Fibroblast of lung (primary cell): ENCODE data around the gene ANKRD13A.

Experiments used
- EZH2 ChIP-seq: IDR thresholded peaks from 2 replicates; pipeline ENCODE4 v1.5.1; 2012; ENCODE audit warnings: low read length, control low read depth, mild to moderate bottlenecking; ENCODE audit errors: missing control alignments
- TF ChIP-seq, protein P1 (sequence below), 2 donors: IDR thresholded peaks in 1 of 2; conservative IDR thresholded peaks in 1 of 2; 1 replicate in 1 of 2; 2 replicates in 1 of 2; pipeline ENCODE4 v1.5.1; 2011 to 2012; ENCODE audit warnings: low read length in 2 of 2, control low read depth in 1 of 2, inconsistent platforms in 1 of 2, low read depth in 1 of 2, mild to moderate bottlenecking in 1 of 2

DNA sequence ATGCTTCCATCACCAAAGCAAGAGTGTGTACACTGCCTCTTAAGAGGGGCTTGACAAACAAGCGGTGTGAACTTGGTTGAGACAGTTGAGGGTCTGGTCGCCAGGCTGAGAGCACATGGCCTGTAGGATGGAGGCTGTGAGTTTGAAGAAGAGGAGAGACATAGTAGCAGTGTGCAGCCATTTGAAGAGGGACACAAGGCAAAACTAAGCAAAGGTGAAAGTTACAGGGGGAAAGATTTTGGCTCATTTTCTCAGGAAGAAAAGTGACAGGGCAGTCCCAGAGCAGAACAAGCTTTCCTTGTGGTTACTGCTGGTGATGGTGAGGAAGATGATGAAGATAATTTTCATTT is 60.4 kb downstream of the ANKRD13A start:
- TF ChIP-seq, protein P1, sequence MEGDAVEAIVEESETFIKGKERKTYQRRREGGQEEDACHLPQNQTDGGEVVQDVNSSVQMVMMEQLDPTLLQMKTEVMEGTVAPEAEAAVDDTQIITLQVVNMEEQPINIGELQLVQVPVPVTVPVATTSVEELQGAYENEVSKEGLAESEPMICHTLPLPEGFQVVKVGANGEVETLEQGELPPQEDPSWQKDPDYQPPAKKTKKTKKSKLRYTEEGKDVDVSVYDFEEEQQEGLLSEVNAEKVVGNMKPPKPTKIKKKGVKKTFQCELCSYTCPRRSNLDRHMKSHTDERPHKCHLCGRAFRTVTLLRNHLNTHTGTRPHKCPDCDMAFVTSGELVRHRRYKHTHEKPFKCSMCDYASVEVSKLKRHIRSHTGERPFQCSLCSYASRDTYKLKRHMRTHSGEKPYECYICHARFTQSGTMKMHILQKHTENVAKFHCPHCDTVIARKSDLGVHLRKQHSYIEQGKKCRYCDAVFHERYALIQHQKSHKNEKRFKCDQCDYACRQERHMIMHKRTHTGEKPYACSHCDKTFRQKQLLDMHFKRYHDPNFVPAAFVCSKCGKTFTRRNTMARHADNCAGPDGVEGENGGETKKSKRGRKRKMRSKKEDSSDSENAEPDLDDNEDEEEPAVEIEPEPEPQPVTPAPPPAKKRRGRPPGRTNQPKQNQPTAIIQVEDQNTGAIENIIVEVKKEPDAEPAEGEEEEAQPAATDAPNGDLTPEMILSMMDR (conservative IDR thresholded peaks at IDR 0.05 in 1 of 2, IDR thresholded peaks at IDR 0.05 in 1 of 2; ENCODE audit: low read depth in 1 of 2, low read length in 2 of 2): no peak
- TF ChIP-seq EZH2: no peak
